Middle frontal gyrus (tissue), 1 donor: ENCODE data around the gene SPANXD.
"Not testable (repeated sequence)": the region's sequence is repeated elsewhere in the genome, so short reads cannot be mapped to it uniquely, and the experiment has no call there.

Experiments
- DNase-seq: peaks from one replicate; pipeline ENCODE4 v3.0.0-alpha.2; 2015; ENCODE audit warnings: low spot score; ENCODE audit errors: extremely low spot score

SPANXD gene

GRCh38 chrX:141698639-141699038 lies at the start of gene SPANXD:
TSS of gene SPANXD (minus strand) at chrX:141698739. CDS start at chrX:141698405, 334 bp downstream.
- DNase-seq, result not testable (repeated sequence)

DNA sequence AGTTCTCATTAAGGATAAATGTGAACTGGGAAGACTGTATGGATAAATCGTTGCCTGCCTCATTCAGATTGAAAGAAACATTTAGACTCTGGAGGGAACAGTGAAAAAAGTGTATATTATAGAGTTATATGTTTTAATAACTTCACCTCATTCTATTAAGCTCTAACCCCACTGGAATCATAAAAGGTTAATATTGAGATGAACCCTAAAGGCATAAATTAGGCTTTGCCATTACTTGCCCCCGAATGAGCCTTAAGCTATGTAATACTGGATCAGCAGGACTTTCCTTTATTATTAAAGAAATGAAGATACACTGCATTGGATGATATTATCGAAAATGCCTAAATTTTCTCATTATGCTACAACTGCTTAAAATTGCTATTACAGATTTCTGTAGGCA lies 44.1 kb upstream of the SPANXD start:
- DNase-seq, result no peak

DNA sequence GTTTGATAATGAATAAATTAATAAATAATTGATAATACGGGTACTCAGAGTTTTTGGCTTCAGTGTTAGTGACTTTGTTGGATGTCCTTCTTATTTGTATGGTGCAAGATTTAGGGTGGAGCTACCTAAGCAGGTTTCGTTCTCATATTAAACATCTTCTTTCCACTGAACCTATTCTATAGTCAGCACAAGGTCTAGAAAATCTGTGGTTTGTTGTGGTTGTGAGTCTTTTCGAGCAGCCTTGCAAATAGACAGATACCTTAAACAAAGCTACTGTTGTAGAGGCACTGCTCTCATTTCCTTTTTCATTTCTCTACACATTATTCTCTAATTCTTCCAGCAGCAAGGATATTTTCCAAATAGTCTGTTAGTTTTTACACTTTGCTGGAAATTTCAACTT lies 38.1 kb upstream of the SPANXD start:
- DNase-seq, result no peak

DNA sequence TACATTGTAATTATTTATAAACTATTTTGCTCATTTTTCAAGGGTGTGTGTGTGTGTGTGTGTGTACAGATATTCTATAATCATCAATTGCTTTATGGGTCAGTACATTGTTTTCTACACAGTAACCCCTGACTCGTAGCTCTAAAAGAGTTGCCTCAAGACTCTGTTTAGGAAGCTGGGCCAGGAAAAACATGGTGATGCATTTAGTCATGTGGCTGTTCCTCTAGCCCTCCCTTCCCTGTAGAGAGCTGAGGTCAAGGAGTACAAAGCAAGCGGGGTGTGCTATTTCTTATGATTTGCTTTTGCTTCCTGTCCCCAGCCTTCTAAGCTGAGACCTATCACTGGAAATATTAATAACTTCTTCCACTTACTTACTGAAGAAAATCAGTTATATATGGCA lies 34.8 kb upstream of the SPANXD start:
- no peak for DNase-seq

DNA sequence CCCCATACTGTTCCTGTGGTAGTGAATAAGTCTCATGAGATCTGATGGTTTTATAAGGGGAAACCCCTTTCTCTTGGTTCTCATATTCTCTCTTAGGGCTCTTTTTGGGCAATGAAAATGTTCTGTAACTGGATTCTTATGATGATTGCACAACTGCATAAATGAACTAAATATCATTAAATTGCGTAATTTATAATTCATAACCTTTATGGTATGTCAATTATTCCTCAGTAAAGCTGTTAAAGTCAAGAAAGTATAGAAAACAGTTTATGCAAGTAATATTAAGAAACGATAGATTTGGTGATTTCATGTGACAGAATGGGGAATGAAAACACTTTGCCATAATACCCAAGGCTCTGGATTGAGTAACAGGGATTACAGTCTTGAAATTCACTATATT lies 33.5 kb upstream of the SPANXD start:
- no peak for DNase-seq

DNA sequence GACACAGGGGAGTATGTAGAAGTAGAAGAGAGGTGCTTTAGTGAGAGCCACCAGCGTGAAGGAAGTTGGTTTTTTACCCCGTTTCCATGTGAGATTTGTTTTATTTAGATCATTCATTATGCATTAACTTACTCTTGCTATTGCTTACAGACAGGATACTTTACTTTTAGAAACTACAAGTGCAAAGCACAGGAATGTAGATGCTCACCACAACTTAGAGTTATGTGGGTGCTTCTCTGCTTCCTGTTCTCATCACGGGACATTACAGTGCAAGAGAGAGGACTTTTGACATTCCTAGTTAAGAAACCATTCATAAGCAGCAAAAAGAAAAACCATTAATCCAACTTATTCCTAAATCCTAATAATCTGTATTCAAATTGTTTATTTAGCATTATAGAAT lies 25.6 kb upstream of the SPANXD start:
- DNase-seq, result no peak

DNA sequence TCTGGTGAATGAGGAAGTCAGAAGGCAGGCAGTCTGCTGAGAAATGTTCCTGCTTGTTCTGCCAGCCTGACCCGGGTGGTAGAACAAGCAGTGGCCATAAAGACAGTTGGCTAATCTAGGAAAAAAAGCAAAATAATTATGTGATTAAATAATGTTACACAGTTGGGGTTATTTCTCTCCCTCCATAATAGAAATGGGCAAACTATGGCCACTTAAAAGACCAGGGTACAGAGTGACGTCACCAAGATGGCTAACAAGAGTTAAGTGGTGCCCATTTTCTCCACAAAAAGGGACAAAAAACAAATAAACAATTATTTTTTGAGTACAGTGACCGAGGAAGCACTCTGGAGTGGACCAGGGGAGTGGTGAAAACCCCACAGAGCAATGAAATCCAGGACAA lies 16.1 kb upstream of the SPANXD start:
- no peak for DNase-seq

GRCh38 chrX:141701072-141701471 lies 2.5 kb upstream of the SPANXD start:
- DNase-seq, result no peak

DNA sequence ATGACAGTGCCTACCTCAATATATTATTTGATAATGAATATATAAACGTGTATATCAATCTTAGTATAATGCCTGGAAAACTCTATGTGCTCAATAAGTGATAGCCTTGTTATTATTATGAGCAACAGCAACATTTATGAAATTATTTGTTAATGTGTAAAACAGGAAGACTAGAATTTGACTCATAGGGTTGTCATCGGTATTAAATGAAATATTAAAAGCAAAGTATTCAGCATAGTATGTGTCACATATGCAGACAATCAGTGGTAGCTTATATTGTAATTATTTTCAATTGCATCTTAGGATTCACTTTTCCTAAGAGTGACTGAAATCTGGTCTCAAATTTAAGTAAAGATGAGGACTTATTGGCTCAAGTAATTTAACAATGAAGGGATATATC lies 24.6 kb downstream of the SPANXD start:
- no peak for DNase-seq

DNA sequence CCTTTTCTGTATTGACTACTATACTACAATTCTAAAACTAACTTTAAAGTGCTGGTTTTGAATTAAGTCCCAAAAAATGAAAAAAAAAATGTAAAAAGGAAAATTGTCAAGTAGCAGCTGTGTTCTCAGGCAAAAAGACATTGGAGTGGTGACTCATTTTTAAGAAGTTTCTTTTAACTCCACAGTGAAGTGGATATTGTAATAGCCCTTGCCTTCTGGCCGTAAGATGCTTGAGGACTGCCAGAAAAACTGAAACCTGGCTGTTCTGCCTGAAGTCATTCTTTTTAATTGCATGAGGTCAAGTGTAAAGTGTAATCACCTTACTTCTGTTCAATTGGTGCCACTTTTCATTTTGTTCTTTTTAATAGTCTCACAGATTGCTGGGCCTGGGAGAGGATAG lies 28.9 kb downstream of the SPANXD start:
- no peak for DNase-seq

- DNase-seq, result no peak
These were observed 30.2 kb downstream of the SPANXD start for GRCh38 chrX:141668371-141668770.

DNA sequence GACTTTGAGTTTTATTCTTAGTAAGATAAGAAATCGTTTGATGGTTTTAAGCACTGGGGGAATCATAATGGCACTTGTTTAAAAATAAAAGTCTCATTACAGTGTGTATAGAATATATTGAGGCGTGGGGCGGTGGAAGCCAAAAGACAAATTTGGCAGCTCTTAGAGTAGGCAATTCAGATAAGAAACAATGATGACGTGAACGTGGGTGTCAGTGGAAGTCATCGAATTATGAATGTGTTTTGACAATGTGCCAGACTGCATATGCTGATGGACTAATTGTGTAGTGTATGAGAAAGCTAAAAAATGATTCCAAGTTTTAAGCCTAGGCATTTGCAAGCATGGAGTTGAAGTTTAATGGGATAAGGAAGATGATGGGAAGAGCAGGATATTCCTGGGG lies 35.8 kb downstream of the SPANXD start:
- DNase-seq, result no peak

GRCh38 chrX:141652286-141652685 lies 46.3 kb downstream of the SPANXD start:
- no peak for DNase-seq
